ENCODE measurements around the gene TBL3.

Gene TBL3

DNA sequence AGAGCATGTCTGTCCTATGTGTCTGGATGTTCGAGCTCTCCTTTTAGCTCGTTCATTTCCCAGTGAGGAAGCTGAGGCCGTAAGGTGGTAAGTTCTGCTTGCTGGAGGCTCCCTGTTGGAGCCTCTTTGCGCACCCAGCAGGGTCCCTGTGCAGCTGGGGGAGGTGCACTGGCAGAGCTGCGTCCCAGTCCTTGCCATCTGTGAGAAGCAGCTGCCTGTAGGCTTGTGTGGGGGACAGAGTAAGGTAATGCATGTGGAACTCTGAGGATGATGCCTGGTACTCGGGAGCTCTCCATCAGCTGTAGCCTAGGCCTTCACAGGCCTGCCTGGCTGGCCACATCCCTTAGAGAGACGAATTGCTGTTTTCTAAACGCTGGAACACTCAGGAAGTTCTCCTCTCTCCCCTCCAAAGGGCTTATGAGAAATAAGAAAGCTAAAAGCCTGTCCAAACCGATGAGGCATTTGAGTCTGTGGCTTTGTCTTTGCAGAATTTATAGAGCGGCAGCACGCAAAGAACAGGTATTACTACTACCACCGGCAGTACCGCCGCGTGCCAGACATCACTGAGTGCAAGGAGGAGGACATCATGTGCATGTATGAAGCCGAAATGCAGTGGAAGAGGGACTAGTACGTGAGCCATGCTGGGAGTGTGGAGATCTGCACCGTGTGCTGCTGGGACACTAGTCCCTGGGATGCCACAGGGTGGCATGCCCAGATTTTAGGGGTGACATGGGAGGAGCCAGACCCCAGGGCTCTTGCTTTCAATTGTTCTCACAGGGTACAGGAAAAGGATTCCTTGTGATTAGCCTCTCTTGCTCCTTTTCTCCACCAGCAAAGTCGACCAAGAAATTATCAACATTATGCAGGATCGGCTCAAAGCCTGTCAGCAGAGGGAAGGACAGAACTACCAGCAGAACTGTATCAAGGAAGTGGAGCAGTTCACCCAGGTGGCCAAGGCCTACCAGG, 10.9 kb upstream of the TBL3 start (continued):
- TF ChIP-seq, protein P1, sequence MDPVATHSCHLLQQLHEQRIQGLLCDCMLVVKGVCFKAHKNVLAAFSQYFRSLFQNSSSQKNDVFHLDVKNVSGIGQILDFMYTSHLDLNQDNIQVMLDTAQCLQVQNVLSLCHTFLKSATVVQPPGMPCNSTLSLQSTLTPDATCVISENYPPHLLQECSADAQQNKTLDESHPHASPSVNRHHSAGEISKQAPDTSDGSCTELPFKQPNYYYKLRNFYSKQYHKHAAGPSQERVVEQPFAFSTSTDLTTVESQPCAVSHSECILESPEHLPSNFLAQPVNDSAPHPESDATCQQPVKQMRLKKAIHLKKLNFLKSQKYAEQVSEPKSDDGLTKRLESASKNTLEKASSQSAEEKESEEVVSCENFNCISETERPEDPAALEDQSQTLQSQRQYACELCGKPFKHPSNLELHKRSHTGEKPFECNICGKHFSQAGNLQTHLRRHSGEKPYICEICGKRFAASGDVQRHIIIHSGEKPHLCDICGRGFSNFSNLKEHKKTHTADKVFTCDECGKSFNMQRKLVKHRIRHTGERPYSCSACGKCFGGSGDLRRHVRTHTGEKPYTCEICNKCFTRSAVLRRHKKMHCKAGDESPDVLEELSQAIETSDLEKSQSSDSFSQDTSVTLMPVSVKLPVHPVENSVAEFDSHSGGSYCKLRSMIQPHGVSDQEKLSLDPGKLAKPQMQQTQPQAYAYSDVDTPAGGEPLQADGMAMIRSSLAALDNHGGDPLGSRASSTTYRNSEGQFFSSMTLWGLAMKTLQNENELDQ (tag by site-specific recombination; IDR thresholded peaks at IDR 0.05; ENCODE audit: low read depth): no peak
- TF ChIP-seq ZNF843 (tag by site-specific recombination; IDR thresholded peaks at IDR 0.05): no peak; the same call in 1 of the 2 replicates
- TF ChIP-seq KLF9 (tag by site-specific recombination; IDR thresholded peaks at IDR 0.05; ENCODE audit: low read depth): no peak
- TF ChIP-seq MZF1 (tag by site-specific recombination; IDR thresholded peaks at IDR 0.05; ENCODE audit: borderline replicate concordance): peak; percentile 64; the same call in 1 of the 2 replicates
- TF ChIP-seq KLF10 (tag by site-specific recombination; IDR thresholded peaks at IDR 0.05): peak; percentile 41
- peak; percentile 95 for TF ChIP-seq ZBTB17 (tag by site-specific recombination; IDR thresholded peaks at IDR 0.05)
- TF ChIP-seq ZNF660 (tag by site-specific recombination; IDR thresholded peaks at IDR 0.05): 0 out of 2 replicates have a peak, but pooled peaks have one; percentile 61
- TF ChIP-seq, protein P2, sequence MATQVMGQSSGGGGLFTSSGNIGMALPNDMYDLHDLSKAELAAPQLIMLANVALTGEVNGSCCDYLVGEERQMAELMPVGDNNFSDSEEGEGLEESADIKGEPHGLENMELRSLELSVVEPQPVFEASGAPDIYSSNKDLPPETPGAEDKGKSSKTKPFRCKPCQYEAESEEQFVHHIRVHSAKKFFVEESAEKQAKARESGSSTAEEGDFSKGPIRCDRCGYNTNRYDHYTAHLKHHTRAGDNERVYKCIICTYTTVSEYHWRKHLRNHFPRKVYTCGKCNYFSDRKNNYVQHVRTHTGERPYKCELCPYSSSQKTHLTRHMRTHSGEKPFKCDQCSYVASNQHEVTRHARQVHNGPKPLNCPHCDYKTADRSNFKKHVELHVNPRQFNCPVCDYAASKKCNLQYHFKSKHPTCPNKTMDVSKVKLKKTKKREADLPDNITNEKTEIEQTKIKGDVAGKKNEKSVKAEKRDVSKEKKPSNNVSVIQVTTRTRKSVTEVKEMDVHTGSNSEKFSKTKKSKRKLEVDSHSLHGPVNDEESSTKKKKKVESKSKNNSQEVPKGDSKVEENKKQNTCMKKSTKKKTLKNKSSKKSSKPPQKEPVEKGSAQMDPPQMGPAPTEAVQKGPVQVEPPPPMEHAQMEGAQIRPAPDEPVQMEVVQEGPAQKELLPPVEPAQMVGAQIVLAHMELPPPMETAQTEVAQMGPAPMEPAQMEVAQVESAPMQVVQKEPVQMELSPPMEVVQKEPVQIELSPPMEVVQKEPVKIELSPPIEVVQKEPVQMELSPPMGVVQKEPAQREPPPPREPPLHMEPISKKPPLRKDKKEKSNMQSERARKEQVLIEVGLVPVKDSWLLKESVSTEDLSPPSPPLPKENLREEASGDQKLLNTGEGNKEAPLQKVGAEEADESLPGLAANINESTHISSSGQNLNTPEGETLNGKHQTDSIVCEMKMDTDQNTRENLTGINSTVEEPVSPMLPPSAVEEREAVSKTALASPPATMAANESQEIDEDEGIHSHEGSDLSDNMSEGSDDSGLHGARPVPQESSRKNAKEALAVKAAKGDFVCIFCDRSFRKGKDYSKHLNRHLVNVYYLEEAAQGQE (tag by site-specific recombination; IDR thresholded peaks at IDR 0.05): peak; percentile 74
- TF ChIP-seq ZNF501 (tag by site-specific recombination; IDR thresholded peaks at IDR 0.05): peak; percentile 56; the same call in 1 of the 2 replicates
- TF ChIP-seq ZNF629 (tag by site-specific recombination; IDR thresholded peaks at IDR 0.05): peak; percentile 79
- peak; percentile 93 for TF ChIP-seq IKZF3 (tag by site-specific recombination; IDR thresholded peaks at IDR 0.05)
- TF ChIP-seq, protein P3, sequence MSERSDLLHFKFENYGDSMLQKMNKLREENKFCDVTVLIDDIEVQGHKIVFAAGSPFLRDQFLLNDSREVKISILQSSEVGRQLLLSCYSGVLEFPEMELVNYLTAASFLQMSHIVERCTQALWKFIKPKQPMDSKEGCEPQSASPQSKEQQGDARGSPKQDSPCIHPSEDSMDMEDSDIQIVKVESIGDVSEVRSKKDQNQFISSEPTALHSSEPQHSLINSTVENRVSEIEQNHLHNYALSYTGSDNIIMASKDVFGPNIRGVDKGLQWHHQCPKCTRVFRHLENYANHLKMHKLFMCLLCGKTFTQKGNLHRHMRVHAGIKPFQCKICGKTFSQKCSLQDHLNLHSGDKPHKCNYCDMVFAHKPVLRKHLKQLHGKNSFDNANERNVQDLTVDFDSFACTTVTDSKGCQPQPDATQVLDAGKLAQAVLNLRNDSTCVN (tag by site-specific recombination; optimal IDR thresholded peaks at IDR 0.05): peak; percentile 27
- 0 out of 2 replicates have a peak, but pooled peaks have one; percentile 27 for TF ChIP-seq OVOL3 (tag by site-specific recombination; IDR thresholded peaks at IDR 0.05)
- TF ChIP-seq, protein P4, sequence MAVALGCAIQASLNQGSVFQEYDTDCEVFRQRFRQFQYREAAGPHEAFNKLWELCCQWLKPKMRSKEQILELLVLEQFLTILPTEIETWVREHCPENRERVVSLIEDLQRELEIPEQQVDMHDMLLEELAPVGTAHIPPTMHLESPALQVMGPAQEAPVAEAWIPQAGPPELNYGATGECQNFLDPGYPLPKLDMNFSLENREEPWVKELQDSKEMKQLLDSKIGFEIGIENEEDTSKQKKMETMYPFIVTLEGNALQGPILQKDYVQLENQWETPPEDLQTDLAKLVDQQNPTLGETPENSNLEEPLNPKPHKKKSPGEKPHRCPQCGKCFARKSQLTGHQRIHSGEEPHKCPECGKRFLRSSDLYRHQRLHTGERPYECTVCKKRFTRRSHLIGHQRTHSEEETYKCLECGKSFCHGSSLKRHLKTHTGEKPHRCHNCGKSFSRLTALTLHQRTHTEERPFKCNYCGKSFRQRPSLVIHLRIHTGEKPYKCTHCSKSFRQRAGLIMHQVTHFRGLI (tag by site-specific recombination; IDR thresholded peaks at IDR 0.05): peak; percentile 59; the same call in 1 of the 2 replicates
- TF ChIP-seq, protein P5, sequence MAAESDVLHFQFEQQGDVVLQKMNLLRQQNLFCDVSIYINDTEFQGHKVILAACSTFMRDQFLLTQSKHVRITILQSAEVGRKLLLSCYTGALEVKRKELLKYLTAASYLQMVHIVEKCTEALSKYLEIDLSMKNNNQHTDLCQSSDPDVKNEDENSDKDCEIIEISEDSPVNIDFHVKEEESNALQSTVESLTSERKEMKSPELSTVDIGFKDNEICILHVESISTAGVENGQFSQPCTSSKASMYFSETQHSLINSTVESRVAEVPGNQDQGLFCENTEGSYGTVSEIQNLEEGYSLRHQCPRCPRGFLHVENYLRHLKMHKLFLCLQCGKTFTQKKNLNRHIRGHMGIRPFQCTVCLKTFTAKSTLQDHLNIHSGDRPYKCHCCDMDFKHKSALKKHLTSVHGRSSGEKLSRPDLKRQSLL (tag by site-specific recombination; IDR thresholded peaks at IDR 0.05): peak; percentile 92
- peak; percentile 99 for TF ChIP-seq ZNF341 (tag by site-specific recombination; IDR thresholded peaks at IDR 0.05; ENCODE audit: low read depth)
- TF ChIP-seq ZNF837 (tag by site-specific recombination; IDR thresholded peaks at IDR 0.05): 0 out of 2 replicates have a peak, but pooled peaks have one; percentile 36
- TF ChIP-seq ZNF768 (tag by site-specific recombination; IDR thresholded peaks at IDR 0.05): 0 out of 2 replicates have a peak, but pooled peaks have one; percentile 19
- peak; percentile 45 for TF ChIP-seq GLIS2 (tag by site-specific recombination; IDR thresholded peaks at IDR 0.05)
- no peak for TF ChIP-seq ZNF404 (tag by site-specific recombination; IDR thresholded peaks at IDR 0.05)
- TF ChIP-seq ZNF10 (tag by site-specific recombination; IDR thresholded peaks at IDR 0.05): 0 out of 2 replicates have a peak, but pooled peaks have one; percentile 15
- TF ChIP-seq, protein P6, sequence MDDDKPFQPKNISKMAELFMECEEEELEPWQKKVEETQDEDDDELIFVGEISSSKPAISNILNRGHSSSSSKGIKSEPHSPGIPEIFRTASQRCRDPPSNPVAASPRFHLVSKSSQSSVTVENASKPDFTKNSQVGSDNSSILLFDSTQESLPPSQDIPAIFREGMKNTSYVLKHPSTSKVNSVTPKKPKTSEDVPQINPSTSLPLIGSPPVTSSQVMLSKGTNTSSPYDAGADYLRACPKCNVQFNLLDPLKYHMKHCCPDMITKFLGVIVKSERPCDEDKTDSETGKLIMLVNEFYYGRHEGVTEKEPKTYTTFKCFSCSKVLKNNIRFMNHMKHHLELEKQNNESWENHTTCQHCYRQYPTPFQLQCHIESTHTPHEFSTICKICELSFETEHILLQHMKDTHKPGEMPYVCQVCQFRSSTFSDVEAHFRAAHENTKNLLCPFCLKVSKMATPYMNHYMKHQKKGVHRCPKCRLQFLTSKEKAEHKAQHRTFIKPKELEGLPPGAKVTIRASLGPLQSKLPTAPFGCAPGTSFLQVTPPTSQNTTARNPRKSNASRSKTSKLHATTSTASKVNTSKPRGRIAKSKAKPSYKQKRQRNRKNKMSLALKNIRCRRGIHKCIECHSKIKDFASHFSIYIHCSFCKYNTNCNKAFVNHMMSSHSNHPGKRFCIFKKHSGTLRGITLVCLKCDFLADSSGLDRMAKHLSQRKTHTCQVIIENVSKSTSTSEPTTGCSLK (tag by site-specific recombination; IDR thresholded peaks at IDR 0.05): no peak
- TF ChIP-seq, protein P7, sequence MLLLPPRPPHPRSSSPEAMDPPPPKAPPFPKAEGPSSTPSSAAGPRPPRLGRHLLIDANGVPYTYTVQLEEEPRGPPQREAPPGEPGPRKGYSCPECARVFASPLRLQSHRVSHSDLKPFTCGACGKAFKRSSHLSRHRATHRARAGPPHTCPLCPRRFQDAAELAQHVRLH (tag by site-specific recombination; IDR thresholded peaks at IDR 0.05): peak; percentile 39; the same call in 1 of the 2 replicates
- TF ChIP-seq ZNF202 (tag by site-specific recombination; IDR thresholded peaks at IDR 0.05; ENCODE audit: borderline replicate concordance): no peak
- no peak; the same call in 1 of the 2 replicates for TF ChIP-seq SCRT2 (tag by site-specific recombination; IDR thresholded peaks at IDR 0.05)

Measured in HEK293 (cell line).